Measurements from ENCODE around the gene CKAP4. TPM values are rescaled to one million over a fixed set of nuclear protein-coding genes. Genes with fewer than 3 reads are reported as not detected.

Gene CKAP4
- total and polyA plus RNA-seq, 2 of the 13 experiments (the other 11 are each of a cell fraction or from before 2014, with no cell fraction given), result 39.2 to 70.2 TPM

GRCh38 chr12:106296179-106296877, 48.5 kb upstream of the CKAP4 start (continued):
- TF ChIP-seq ZNF235 (CRISPR knock-in tag; IDR thresholded peaks at IDR 0.05; ENCODE audit: borderline replicate concordance), result no peak
- no peak for TF ChIP-seq DNMT3B (CRISPR knock-in tag; conservative IDR thresholded peaks at IDR 0.05)
- no peak for TF ChIP-seq RELA (CRISPR knock-in tag; IDR thresholded peaks at IDR 0.05)
- no peak for TF ChIP-seq THRA (CRISPR knock-in tag; IDR thresholded peaks at IDR 0.05; ENCODE audit: borderline replicate concordance)
- TF ChIP-seq STAT5B (CRISPR knock-in tag; IDR thresholded peaks at IDR 0.05), result no peak
- TF ChIP-seq ZNF841 (CRISPR knock-in tag; IDR thresholded peaks at IDR 0.05; ENCODE audit: borderline replicate concordance), result no peak
- TF ChIP-seq, protein P1, sequence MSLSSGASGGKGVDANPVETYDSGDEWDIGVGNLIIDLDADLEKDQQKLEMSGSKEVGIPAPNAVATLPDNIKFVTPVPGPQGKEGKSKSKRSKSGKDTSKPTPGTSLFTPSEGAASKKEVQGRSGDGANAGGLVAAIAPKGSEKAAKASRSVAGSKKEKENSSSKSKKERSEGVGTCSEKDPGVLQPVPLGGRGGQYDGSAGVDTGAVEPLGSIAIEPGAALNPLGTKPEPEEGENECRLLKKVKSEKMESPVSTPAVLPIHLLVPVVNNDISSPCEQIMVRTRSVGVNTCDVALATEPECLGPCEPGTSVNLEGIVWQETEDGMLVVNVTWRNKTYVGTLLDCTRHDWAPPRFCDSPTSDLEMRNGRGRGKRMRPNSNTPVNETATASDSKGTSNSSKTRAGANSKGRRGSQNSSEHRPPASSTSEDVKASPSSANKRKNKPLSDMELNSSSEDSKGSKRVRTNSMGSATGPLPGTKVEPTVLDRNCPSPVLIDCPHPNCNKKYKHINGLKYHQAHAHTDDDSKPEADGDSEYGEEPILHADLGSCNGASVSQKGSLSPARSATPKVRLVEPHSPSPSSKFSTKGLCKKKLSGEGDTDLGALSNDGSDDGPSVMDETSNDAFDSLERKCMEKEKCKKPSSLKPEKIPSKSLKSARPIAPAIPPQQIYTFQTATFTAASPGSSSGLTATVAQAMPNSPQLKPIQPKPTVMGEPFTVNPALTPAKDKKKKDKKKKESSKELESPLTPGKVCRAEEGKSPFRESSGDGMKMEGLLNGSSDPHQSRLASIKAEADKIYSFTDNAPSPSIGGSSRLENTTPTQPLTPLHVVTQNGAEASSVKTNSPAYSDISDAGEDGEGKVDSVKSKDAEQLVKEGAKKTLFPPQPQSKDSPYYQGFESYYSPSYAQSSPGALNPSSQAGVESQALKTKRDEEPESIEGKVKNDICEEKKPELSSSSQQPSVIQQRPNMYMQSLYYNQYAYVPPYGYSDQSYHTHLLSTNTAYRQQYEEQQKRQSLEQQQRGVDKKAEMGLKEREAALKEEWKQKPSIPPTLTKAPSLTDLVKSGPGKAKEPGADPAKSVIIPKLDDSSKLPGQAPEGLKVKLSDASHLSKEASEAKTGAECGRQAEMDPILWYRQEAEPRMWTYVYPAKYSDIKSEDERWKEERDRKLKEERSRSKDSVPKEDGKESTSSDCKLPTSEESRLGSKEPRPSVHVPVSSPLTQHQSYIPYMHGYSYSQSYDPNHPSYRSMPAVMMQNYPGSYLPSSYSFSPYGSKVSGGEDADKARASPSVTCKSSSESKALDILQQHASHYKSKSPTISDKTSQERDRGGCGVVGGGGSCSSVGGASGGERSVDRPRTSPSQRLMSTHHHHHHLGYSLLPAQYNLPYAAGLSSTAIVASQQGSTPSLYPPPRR (CRISPR knock-in tag; IDR thresholded peaks at IDR 0.05; ENCODE audit: borderline replicate concordance), result no peak
- TF ChIP-seq RAD51 (IDR thresholded peaks at IDR 0.05; ENCODE audit: borderline replicate concordance), result no peak
- no peak for TF ChIP-seq KDM6A (CRISPR knock-in tag; IDR thresholded peaks at IDR 0.05; ENCODE audit: low read depth)
- TF ChIP-seq ZNF337 (CRISPR knock-in tag; IDR thresholded peaks at IDR 0.05; ENCODE audit: borderline replicate concordance, low read depth), result no peak
- no peak for TF ChIP-seq ZNF274 (CRISPR knock-in tag; IDR thresholded peaks at IDR 0.05)
- peak in 1 of 2 experiments; percentile 51; a peak in 1 of 4 replicates for TF ChIP-seq EP300 (IDR thresholded peaks at IDR 0.05; ENCODE audit: low read depth in 2 of 2, low read length in 2 of 2)
- no peak for TF ChIP-seq EP300 (CRISPR knock-in tag; IDR thresholded peaks at IDR 0.05; ENCODE audit: borderline replicate concordance)
- TF ChIP-seq, protein P2, sequence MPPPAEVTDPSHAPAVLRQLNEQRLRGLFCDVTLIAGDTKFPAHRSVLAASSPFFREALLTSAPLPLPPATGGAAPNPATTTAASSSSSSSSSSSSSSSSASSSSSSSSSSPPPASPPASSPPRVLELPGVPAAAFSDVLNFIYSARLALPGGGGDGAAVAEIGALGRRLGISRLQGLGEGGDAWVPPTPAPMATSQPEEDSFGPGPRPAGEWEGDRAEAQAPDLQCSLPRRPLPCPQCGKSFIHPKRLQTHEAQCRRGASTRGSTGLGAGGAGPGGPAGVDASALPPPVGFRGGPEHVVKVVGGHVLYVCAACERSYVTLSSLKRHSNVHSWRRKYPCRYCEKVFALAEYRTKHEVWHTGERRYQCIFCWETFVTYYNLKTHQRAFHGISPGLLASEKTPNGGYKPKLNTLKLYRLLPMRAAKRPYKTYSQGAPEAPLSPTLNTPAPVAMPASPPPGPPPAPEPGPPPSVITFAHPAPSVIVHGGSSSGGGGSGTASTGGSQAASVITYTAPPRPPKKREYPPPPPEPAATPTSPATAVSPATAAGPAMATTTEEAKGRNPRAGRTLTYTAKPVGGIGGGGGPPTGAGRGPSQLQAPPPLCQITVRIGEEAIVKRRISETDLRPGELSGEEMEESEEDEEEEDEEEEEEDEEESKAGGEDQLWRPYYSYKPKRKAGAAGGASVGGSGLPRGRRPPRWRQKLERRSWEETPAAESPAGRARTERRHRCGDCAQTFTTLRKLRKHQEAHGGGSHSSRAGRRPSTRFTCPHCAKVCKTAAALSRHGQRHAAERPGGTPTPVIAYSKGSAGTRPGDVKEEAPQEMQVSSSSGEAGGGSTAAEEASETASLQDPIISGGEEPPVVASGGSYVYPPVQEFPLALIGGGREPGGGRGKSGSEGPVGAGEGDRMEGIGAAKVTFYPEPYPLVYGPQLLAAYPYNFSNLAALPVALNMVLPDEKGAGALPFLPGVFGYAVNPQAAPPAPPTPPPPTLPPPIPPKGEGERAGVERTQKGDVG (CRISPR knock-in tag; IDR thresholded peaks at IDR 0.05; ENCODE audit: borderline replicate concordance), result no peak
- TF ChIP-seq SOX6 (IDR thresholded peaks at IDR 0.05), result no peak
- no peak for TF ChIP-seq SOX6 (CRISPR knock-in tag; IDR thresholded peaks at IDR 0.05)
- no peak for TF ChIP-seq EEA1 (CRISPR knock-in tag; IDR thresholded peaks at IDR 0.05; ENCODE audit: borderline replicate concordance)
- TF ChIP-seq, protein P3, sequence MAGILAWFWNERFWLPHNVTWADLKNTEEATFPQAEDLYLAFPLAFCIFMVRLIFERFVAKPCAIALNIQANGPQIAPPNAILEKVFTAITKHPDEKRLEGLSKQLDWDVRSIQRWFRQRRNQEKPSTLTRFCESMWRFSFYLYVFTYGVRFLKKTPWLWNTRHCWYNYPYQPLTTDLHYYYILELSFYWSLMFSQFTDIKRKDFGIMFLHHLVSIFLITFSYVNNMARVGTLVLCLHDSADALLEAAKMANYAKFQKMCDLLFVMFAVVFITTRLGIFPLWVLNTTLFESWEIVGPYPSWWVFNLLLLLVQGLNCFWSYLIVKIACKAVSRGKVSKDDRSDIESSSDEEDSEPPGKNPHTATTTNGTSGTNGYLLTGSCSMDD (CRISPR knock-in tag; IDR thresholded peaks at IDR 0.05), result no peak
- TF ChIP-seq ZNF326 (CRISPR knock-in tag; IDR thresholded peaks at IDR 0.05; ENCODE audit: borderline replicate concordance), result no peak

Measured in HepG2 (cell line).